Suprapubic skin (tissue), 4 donors: ENCODE data around the gene COL16A1.

ENCODE experiments used
- POLR2A ChIP-seq, 2 donors: fragments of 450-650 bp; IDR thresholded peaks; one replicate each; pipeline ENCODE4 v1.6.1; 2017; ENCODE audit warnings: antibody characterized with exemption in 2 of 2, mild to moderate bottlenecking in 2 of 2, moderate library complexity in 2 of 2
- POLR2AphosphoS5 ChIP-seq, 3 donors: sonication (generic); formaldehyde crosslinking; IDR thresholded peaks; one replicate each; pipeline ENCODE4 v1.6.1; 2017; ENCODE audit warnings: antibody characterized with exemption in 3 of 3
- TF ChIP-seq, protein P1 (sequence below), 2 donors: fragments of 200-600 bp in 1 of 2; fragments of 450-650 bp in 1 of 2; sonication (generic) in 1 of 2; IDR thresholded peaks; one replicate each; pipeline ENCODE4 v1.5.1; 2016 to 2019; ENCODE audit warnings: antibody characterized with exemption in 2 of 2, mild to moderate bottlenecking in 1 of 2, moderate library complexity in 1 of 2

DNA sequence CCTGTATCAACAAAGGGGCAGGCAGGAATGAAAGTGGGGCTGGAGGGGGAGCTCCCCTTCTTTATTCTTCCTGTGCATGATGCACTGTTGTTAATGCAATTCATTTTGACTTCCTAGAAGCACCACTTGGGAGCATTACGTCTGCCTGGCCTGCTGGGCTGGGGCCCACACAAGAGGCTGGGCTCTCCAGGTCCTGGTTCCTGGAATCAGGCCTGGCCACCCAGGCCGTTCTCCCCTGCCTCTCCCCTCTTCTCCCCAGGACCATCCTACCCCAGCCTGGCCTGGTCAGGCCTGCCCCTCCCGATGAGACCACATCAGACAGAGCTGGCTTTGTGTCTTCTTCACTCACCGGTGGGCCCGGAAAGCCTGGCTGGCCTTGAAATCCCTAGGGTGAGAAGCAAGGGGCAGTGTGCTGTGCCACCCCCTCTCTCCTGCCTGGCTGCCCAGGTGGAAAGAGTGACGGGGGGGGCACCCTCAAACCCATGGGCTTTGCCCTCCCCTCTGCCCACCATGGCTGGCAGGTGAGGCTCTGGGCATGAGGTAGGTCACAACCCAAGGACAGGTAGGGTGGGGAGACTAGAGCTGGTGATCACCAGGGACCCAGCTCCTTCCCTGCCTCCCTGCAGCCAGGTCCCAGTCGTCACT, 38.5 kb downstream of the COL16A1 start:
- TF ChIP-seq, protein P1, sequence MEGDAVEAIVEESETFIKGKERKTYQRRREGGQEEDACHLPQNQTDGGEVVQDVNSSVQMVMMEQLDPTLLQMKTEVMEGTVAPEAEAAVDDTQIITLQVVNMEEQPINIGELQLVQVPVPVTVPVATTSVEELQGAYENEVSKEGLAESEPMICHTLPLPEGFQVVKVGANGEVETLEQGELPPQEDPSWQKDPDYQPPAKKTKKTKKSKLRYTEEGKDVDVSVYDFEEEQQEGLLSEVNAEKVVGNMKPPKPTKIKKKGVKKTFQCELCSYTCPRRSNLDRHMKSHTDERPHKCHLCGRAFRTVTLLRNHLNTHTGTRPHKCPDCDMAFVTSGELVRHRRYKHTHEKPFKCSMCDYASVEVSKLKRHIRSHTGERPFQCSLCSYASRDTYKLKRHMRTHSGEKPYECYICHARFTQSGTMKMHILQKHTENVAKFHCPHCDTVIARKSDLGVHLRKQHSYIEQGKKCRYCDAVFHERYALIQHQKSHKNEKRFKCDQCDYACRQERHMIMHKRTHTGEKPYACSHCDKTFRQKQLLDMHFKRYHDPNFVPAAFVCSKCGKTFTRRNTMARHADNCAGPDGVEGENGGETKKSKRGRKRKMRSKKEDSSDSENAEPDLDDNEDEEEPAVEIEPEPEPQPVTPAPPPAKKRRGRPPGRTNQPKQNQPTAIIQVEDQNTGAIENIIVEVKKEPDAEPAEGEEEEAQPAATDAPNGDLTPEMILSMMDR (IDR thresholded peaks at IDR 0.05), result no peak
- TF ChIP-seq POLR2A (IDR thresholded peaks at IDR 0.05) (no peak), POLR2AphosphoS5 (IDR thresholded peaks at IDR 0.05) (no peak)
